ENCODE results near the gene DNMBP. TPM values are rescaled to one million over a fixed set of nuclear protein-coding genes. Genes with fewer than 3 reads are reported as not detected.
A peak's percentile ranks its signal among the peaks of the same experiment; 100 is the strongest.
"Not testable (repeated sequence)": the region's sequence is repeated elsewhere in the genome, so short reads cannot be mapped to it uniquely, and the experiment has no call there.

The DNMBP gene
- polyA plus RNA-seq, 2 of the 4 experiments (the other 2 are of a cell fraction), result 13.7 to 20.3 TPM

- POLR2A ChIA-PET, result no interaction called here
- Histone ChIP-seq H3K4me1 (peaks cover 11% of the 10 kb centered on the region), H3K4me3 (no peak overlapping the region), H3K9me3 (no peaks in the 10 kb centered on the region), H3K4me2 (no peak overlapping the region), H3K27ac (no peak overlapping the region)
- no peak for FAIRE-seq
- TF ChIP-seq RFX5 (IDR thresholded peaks at IDR 0.05) (no peak), BCL3 (IDR thresholded peaks at IDR 0.05) (no peak), EHMT2 (IDR thresholded peaks at IDR 0.05; ENCODE audit: low read depth) (no peak), FOXS1 (CRISPR knock-in tag; IDR thresholded peaks at IDR 0.05) (no peak), EP300 (IDR thresholded peaks at IDR 0.05) (no peak), RAD21 (conservative IDR thresholded peaks at IDR 0.05 in 1 of 2, IDR thresholded peaks at IDR 0.05 in 1 of 2) (no peak)
- TF ChIP-seq, protein P1, sequence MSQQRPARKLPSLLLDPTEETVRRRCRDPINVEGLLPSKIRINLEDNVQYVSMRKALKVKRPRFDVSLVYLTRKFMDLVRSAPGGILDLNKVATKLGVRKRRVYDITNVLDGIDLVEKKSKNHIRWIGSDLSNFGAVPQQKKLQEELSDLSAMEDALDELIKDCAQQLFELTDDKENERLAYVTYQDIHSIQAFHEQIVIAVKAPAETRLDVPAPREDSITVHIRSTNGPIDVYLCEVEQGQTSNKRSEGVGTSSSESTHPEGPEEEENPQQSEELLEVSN (IDR thresholded peaks at IDR 0.05; ENCODE audit: borderline replicate concordance, low read depth), result no peak
- 84% methylated on average over 1 of the region's 1 CpG for WGBS (ENCODE audit: missing lambda C conversion rate)
- CTCF ChIA-PET, result interaction anchor here (1.0 to 2.4 kb wide), 5 partner anchors 16 to 168 kb away, joined by 3 to 10 read pairs (median 5); no protein-coding TSS in a partner anchor
- no peak for ATAC-seq
- no peak for DNase-seq (ENCODE audit: low read depth in 1 of 2, low spot score in 1 of 2)
Measured at GRCh38 chr10:100013621-100014020, 3.9 kb upstream of the DNMBP start.

GRCh38 chr10:100011906-100012305 lies 2.2 kb upstream of the DNMBP start:
- POLR2A ChIA-PET; H3K9me3 ChIP-seq; FAIRE-seq; DNase-seq (ENCODE audit: low read depth in 1 of 2, low spot score in 1 of 2); ATAC-seq; H3K4me2 ChIP-seq; H3K27ac ChIP-seq; H3K4me3 ChIP-seq: not testable (repeated sequence)
- 91% methylated on average over 20 of the region's 20 CpGs for WGBS (ENCODE audit: missing lambda C conversion rate)
- peaks cover 19% of the 10 kb centered on the region for H3K4me1 ChIP-seq
- CTCF ChIA-PET, result interaction anchor here (1.5 to 7.8 kb wide), 5 partner anchors 10 to 104 kb away, joined by 4 to 101 read pairs (median 65); no protein-coding TSS in a partner anchor

- 2% methylated on average over 13 of the region's 45 CpGs for WGBS (ENCODE audit: missing lambda C conversion rate)
- peak; percentile 42 to 64 for DNase-seq (ENCODE audit: low read depth in 1 of 2, low spot score in 1 of 2)
- ChIA-PET POLR2A (interaction anchor here (0.9 kb wide), 1 partner anchor 163 kb away, joined by 3 read pairs; no protein-coding TSS in a partner anchor), CTCF (interaction anchor here (0.6 to 7.8 kb wide), 70 partner anchors 8 to 500 kb away, joined by 3 to 101 read pairs (median 5); no protein-coding TSS in a partner anchor)
- ATAC-seq, result peak; percentile 71 to 79
- peak overlapping the region; percentile 96 for H3K4me2 ChIP-seq
- H3K4me3 ChIP-seq, result peak overlapping the region; percentile 81
- TF ChIP-seq HOXA7 (CRISPR knock-in tag; IDR thresholded peaks at IDR 0.05), result no peak
- TF ChIP-seq FOXS1 (CRISPR knock-in tag; IDR thresholded peaks at IDR 0.05), result no peak
- TF ChIP-seq, protein P2, sequence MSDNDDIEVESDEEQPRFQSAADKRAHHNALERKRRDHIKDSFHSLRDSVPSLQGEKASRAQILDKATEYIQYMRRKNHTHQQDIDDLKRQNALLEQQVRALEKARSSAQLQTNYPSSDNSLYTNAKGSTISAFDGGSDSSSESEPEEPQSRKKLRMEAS (IDR thresholded peaks at IDR 0.05), result 0 out of 2 replicates have a peak, but pooled peaks have one; percentile 8
- TF ChIP-seq RAD21 (conservative IDR thresholded peaks at IDR 0.05 in 1 of 2, IDR thresholded peaks at IDR 0.05 in 1 of 2), result peak in 1 of 2 experiments; percentile 2; a peak in 1 of 5 replicates
- 0 out of 2 replicates have a peak, but pooled peaks have one; percentile 2 for TF ChIP-seq GATA3 (IDR thresholded peaks at IDR 0.05; ENCODE audit: borderline replicate concordance)
- TF ChIP-seq PHF8 (IDR thresholded peaks at IDR 0.05; ENCODE audit: borderline replicate concordance, low read depth), result peak; percentile 17; the same call in 1 of the 2 replicates
- TF ChIP-seq CBX2 (IDR thresholded peaks at IDR 0.05; ENCODE audit: borderline replicate concordance, low read depth), result no peak
- H3K9me3 ChIP-seq, result no peaks in the 10 kb centered on the region
- H3K27ac ChIP-seq, result peak overlapping the region; percentile 83 to 92
- peaks cover 38% of the 10 kb centered on the region for H3K4me1 ChIP-seq
- no peak for FAIRE-seq
Measured at GRCh38 chr10:100009283-100009792, 409 bp downstream of the DNMBP start.

GRCh38 chr10:100008708-100009282 lies 952 bp downstream of the DNMBP start:
- Histone ChIP-seq H3K27ac (peak overlapping the region; percentile 83 to 92), H3K9me3 (no peaks in the 10 kb centered on the region), H3K4me2 (peak overlapping the region; percentile 96), H3K4me1 (peaks cover 44% of the 10 kb centered on the region), H3K4me3 (peak overlapping the region; percentile 81)
- FAIRE-seq (no peak), ATAC-seq (peak; percentile 2 to 22; a peak in 3 of 6 replicates), DNase-seq (ENCODE audit: low read depth in 1 of 2, low spot score in 1 of 2) (no peak)
- WGBS (ENCODE audit: missing lambda C conversion rate), result 1% methylated on average over 9 of the region's 9 CpGs
- ChIA-PET CTCF (interaction anchor here (0.7 to 7.8 kb wide), 47 partner anchors 8 to 307 kb away, joined by 3 to 101 read pairs (median 6); no protein-coding TSS in a partner anchor), POLR2A (interaction anchor here (1.3 kb wide), 1 partner anchor 43 kb away, joined by 10 read pairs; no protein-coding TSS in a partner anchor)
- no peak for TF ChIP-seq POLR2AphosphoS2 (conservative IDR thresholded peaks at IDR 0.05; ENCODE audit: low read length)
- TF ChIP-seq PHF8 (IDR thresholded peaks at IDR 0.05; ENCODE audit: borderline replicate concordance, low read depth), result no peak
- TF ChIP-seq CHD4 (IDR thresholded peaks at IDR 0.05; ENCODE audit: borderline replicate concordance), result no peak
- TF ChIP-seq FOXS1 (CRISPR knock-in tag; IDR thresholded peaks at IDR 0.05), result peak; percentile 69; the same call in 1 of the 2 replicates
- TF ChIP-seq JUN (IDR thresholded peaks at IDR 0.05), result no peak
- TF ChIP-seq CBX8 (IDR thresholded peaks at IDR 0.05), result no peak
